ENCODE results near the gene EIF6.
"Not testable (repeated sequence)": the region's sequence is repeated elsewhere in the genome, so short reads cannot be mapped to it uniquely, and the experiment has no call there.

EIF6 gene

GRCh38 chr20:35284267-35284991 is at the start of gene EIF6:
TSS of gene EIF6 (minus strand) at chr20:35284772. CDS start at chr20:35284487, 285 bp downstream.
- DNase-seq, result peak; percentile 89

GRCh38 chr20:35333606-35334005 is 49.0 kb upstream of the EIF6 start:
- no peak for DNase-seq

DNA sequence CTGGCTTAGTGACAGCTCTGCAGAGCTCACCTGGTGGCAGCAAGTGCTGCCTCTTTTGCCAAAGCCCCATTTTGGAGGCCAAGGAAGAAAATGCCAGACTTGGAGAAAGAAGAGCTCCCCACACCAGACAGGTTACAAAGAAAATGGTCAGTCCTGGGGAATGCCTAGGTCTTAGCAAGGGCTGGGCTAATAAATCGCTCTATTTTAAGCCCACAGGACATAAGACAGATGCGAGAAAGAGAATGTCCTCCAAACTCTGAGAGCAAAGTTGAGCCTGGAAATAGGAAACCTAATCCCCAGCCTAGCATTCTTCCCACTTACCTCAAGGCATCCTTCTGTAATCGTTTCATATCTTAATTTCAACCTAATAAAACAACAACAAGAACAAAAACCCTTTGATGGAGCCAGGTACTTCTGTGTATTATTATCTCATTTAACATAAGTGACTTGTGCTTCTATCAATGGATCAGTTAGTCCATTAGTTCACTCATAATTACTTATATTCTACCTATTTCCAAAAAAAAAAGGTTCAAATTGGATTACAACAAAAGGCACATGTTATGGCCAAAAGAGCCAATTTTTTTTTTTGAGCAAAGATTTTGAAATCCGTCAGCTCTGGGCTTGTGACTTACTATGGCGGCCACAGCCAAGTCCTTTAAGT is 48.1 kb upstream of the EIF6 start:
- DNase-seq, result no peak

- DNase-seq, result peak; percentile 81
These were observed 45.0 kb upstream of the EIF6 start for GRCh38 chr20:35329435-35330139.

DNA sequence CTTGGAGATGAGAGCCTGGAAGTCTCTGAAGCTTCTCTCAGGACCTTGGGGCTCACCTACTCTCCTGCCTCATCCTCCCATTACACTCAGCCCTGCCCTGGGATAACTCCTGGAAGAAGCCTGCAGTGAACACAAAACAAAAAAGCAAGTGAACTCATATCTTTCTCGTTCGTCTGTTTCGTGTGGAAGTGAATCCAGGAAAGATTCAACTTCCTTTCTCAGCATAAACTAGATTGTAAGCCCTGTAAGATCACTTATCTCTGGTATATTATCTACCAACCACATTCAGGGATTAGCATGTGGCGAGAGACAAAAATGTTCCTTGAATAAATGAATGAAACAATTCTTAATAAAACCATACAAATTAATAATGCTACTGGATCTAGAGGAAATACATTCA is 44.1 kb upstream of the EIF6 start:
- DNase-seq, result no peak

DNA sequence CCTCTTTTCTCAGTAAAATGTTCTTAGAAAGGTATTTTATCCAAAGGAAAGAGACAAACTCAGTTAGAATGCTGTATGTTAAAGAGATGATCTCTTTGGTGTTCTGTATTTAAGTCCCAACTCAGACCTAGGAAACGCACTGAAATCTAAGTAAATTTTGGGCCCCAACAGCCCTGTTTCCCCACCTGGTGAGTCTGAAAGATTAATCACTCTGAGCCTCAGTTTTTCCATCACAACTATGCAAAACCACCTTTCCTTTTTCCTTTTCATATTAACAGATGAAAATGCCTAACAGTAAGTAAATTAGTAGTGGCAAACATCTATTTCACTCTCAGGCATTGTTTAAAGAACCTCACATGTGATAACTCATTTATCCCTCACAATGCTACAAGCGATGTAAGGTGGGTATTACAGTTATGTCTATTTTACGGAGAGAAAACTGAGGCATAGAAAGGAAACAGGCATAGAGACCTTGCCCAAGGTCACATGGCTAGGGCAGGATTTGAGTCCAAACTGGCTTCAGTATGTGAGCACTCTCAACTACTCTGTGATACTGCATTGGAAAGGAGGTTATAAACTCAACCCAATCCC is 43.6 kb upstream of the EIF6 start:
- no peak for DNase-seq

DNA sequence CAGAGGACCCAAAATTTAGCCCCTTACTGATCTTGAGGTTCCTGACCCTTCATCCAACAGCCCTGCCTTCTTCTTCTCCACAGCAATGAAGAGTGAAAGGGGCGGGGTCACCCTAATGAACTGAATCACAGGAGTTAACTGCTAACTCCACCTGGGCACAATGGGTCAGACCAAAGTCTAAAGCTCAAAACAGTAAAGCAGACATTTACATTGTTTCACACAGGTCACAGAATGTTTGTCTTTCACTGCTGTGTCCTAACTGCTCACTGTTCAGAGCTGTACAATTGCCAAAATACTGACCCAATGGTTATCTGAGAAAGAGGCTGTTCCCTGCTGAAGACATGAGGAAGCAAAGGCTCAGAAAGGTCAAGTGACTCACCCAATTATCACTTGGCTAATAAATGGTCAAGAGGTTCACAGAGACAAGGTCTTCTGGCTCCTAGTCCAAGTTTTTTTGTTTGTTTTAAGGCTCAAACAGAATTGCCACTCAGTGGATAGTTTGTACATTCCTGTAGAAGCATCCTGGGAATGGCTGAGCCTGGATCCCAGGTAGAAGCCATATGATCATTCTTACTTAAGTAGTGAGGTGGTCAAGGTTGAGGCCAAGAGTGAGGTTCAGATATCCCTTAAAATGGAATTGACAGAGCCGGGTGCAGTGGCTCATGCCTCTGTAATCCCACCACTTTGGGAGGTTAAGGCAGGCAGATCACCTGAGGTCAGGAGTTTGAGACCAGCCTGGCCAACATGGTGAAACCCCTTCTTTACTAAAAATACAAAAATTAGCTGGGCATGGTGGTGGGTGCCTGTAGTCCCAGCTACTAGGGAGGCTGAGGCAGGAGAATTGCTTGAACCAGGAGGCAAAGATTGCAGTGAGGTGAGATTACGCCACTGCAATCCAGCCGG is 42.8 kb upstream of the EIF6 start:
- no peak for DNase-seq

- no peak for DNase-seq
These were observed 42.1 kb upstream of the EIF6 start for GRCh38 chr20:35326740-35327073.

DNA sequence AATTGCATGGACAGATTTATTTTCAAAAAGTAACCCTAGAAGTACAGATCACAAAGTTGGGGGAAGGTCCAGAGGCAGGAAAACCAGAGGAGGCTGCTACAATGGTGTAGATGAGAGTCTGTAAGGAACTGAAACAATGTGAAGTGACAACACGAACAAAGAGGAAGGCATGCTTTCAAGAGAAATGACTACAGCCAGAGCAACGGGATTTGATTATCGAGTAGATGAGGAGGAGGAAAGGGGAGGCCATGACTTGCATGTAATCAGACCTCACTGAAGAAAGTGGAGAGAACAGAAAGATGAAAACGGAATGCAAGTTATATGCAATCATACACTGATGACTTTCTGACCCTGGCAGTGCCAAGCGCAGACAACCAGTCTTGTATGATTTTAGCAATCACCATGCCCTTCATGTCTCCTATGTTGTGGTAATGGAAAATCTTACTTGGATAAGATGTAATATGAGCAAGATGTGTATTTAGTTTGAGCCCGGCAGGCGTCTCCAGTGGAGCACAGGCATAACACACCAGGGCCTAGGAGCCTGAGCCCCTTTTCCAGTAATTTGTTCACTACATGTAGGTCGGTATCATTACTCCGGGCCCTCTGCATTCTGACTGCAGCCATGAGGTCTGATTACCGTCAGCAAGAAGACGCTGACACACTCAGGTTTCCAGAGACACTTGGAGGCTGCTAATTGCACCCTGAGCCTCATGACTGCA is 41.6 kb upstream of the EIF6 start:
- DNase-seq, result no peak

- no peak for DNase-seq
These were observed 40.8 kb upstream of the EIF6 start for GRCh38 chr20:35325401-35325800.

GRCh38 chr20:35320396-35321126 is 36.0 kb upstream of the EIF6 start:
- no peak for DNase-seq

- no peak for DNase-seq
These were observed 35.3 kb upstream of the EIF6 start for GRCh38 chr20:35319871-35320197.

GRCh38 chr20:35319192-35319870 is 34.8 kb upstream of the EIF6 start:
- no peak for DNase-seq

GRCh38 chr20:35318502-35319157 is 34.1 kb upstream of the EIF6 start:
- no peak for DNase-seq

- no peak for DNase-seq
These were observed 33.0 kb upstream of the EIF6 start for GRCh38 chr20:35317416-35318210.

DNA sequence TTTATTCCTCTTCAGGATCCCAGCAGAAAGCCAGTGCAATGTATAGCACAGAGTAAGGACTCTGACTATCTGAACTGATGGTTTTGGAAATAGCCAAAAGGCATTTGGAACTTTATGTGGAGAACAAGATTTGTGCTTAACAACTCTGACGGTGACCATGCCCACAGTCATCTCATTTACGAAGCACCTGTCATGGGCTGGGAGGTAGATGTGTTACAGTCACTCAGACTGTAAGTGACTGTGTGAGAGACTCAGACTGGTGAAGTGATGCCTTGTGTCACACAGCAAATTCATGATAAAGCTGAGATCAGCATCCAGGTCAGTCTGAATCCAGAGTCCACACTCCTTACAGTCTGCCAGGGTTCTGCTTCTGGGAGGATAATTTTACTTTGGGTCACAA is 31.5 kb upstream of the EIF6 start:
- no peak for DNase-seq

DNA sequence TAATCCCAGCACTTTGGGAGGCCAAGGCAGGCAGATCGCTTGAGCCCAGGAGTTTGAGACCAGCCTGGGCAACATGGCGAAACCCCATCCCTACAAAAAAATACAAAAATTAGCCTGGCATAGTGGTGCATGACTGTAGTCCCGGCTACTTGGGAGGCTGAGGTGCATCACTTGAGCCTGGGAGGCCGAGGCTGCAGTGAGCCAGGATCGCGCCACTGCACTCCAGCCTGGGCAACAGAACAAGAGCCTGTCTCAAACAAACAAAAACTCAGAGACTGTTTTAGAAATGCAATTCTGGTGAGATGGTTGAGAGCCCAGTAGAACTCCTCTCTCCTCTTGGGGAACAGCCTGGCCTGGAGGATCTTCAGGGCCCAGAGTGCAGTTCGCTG is 31.1 kb upstream of the EIF6 start:
- not testable (repeated sequence) for DNase-seq

- DNase-seq, result no peak
These were observed 30.5 kb upstream of the EIF6 start for GRCh38 chr20:35314816-35315631.

GRCh38 chr20:35312318-35312717 is 27.7 kb upstream of the EIF6 start:
- DNase-seq, result no peak
